HEK293 (cell line): ENCODE results near the gene ODAD3.
"Not testable (repeated sequence)": the region's sequence is repeated elsewhere in the genome, so short reads cannot be mapped to it uniquely, and the experiment has no call there.

Experiments
- CTCF ChIA-PET: fragments of 350-600 bp; formaldehyde crosslinking; extraction: SDS; loops from one replicate; lab custom pipeline; 2021; ENCODE audit warnings: antibody characterized with exemption; lab: Yijun Ruan, JAX
- POLR2A ChIA-PET: fragments of 300-600 bp; formaldehyde crosslinking; extraction: SDS; loops from one replicate; lab custom pipeline; 2020; ENCODE audit warnings: antibody characterized with exemption, inconsistent platforms; lab: Yijun Ruan, JAX
- H3K27ac ChIP-seq: fragments of 200-500 bp; sonication (Bioruptor generic); 2 replicates; pipeline ENCODE4 v1.5.1; 2014; ENCODE audit warnings: low read depth, low read length, control low read depth, inconsistent platforms; ENCODE audit errors: extremely low read depth
- H3K36me3 ChIP-seq, 2 experiments: fragments of 200-500 bp in 1 of 2; sonication (Bioruptor generic) in 1 of 2; 1 replicate in 1 of 2; 2 replicates in 1 of 2; pipeline ENCODE4 v1.5.1; 2014 to 2017; ENCODE audit warnings: inconsistent platforms in 2 of 2, low read length in 2 of 2; ENCODE audit not compliant: control insufficient read depth in 2 of 2, insufficient read depth in 1 of 2
- H3K4me1 ChIP-seq: fragments of 200-500 bp; sonication (Bioruptor generic); 2 replicates; pipeline ENCODE4 v1.5.1; 2014; ENCODE audit warnings: mild to moderate bottlenecking, low read length, inconsistent platforms; ENCODE audit not compliant: control insufficient read depth, insufficient read depth
- H3K4me3 ChIP-seq: 2 replicates; pipeline ENCODE4 v1.5.1; 2011; ENCODE audit warnings: low read depth, mild to moderate bottlenecking, control low read depth, low read length, moderate library complexity
- H3K9me3 ChIP-seq: fragments of 200-500 bp; sonication (Bioruptor generic); 2 replicates; pipeline ENCODE4 v1.5.1; 2014; ENCODE audit warnings: low read depth, low read length, inconsistent platforms; ENCODE audit not compliant: control insufficient read depth, insufficient read depth
- BCL11B ChIP-seq: fragments of 450-650 bp; formaldehyde crosslinking; IDR thresholded peaks from 2 replicates; pipeline ENCODE4 v1.5.1; 2016; ENCODE audit warnings: low read depth, missing biosample characterization, missing genetic modification characterization
- BCL6B ChIP-seq: fragments of 450-650 bp; formaldehyde crosslinking; IDR thresholded peaks from 2 replicates; pipeline ENCODE4 v1.5.1; 2017; ENCODE audit warnings: missing biosample characterization, missing genetic modification characterization
- CTCF ChIP-seq: fragments of 450-650 bp; formaldehyde crosslinking; IDR thresholded peaks from 2 replicates; pipeline ENCODE4 v1.5.1; 2016; ENCODE audit warnings: missing biosample characterization, missing genetic modification characterization
- GLI4 ChIP-seq: fragments of 450-650 bp; formaldehyde crosslinking; IDR thresholded peaks from 2 replicates; pipeline ENCODE4 v1.5.1; 2016; ENCODE audit warnings: missing biosample characterization, missing genetic modification characterization
- GLIS2 ChIP-seq: fragments of 450-650 bp; formaldehyde crosslinking; IDR thresholded peaks from 2 replicates; pipeline ENCODE4 v1.5.1; 2016; ENCODE audit warnings: missing biosample characterization, missing genetic modification characterization
- HOXD13 ChIP-seq: sonication (generic); formaldehyde crosslinking; IDR thresholded peaks from 2 replicates; pipeline ENCODE4 v1.8.0; 2022; ENCODE audit warnings: missing genetic modification reagents, borderline replicate concordance
- IKZF3 ChIP-seq: fragments of 450-650 bp; IDR thresholded peaks from 2 replicates; pipeline ENCODE4 v1.5.0; 2018; ENCODE audit warnings: missing biosample characterization, mild to moderate bottlenecking, missing genetic modification characterization, moderate library complexity
- OSR2 ChIP-seq: fragments of 450-650 bp; formaldehyde crosslinking; IDR thresholded peaks from 2 replicates; pipeline ENCODE4 v1.5.1; 2016; ENCODE audit warnings: missing biosample characterization, missing genetic modification characterization
- ZFP69B ChIP-seq: fragments of 450-650 bp; formaldehyde crosslinking; IDR thresholded peaks from 2 replicates; pipeline ENCODE4 v1.5.1; 2016; ENCODE audit warnings: missing biosample characterization, missing genetic modification characterization
- ZNF121 ChIP-seq: fragments of 450-650 bp; formaldehyde crosslinking; IDR thresholded peaks from 2 replicates; pipeline ENCODE4 v1.5.1; 2016; ENCODE audit warnings: missing biosample characterization, missing genetic modification characterization
- ZNF302 ChIP-seq: fragments of 450-650 bp; formaldehyde crosslinking; IDR thresholded peaks from 2 replicates; pipeline ENCODE4 v1.5.1; 2016; ENCODE audit warnings: missing biosample characterization, missing genetic modification characterization, low read depth
- ZNF354C ChIP-seq: fragments of 450-650 bp; formaldehyde crosslinking; IDR thresholded peaks from 2 replicates; pipeline ENCODE4 v1.5.1; 2016; ENCODE audit warnings: missing biosample characterization, missing genetic modification characterization, low read depth, borderline replicate concordance
- ZNF692 ChIP-seq: fragments of 450-650 bp; formaldehyde crosslinking; IDR thresholded peaks from 2 replicates; pipeline ENCODE4 v1.5.1; 2016; ENCODE audit warnings: missing biosample characterization, missing genetic modification characterization

ODAD3 gene

GRCh38 chr19:11457831-11458230, 22.9 kb upstream of the ODAD3 start:
- POLR2A ChIA-PET = no interaction called here
- Histone ChIP-seq H3K4me3 (no peak overlapping the region), H3K36me3 (no peaks in the 10 kb centered on the region), H3K9me3 (no peaks in the 10 kb centered on the region), H3K4me1 (no peaks in the 10 kb centered on the region), H3K27ac (no peak overlapping the region)
- CTCF ChIA-PET = interaction anchor here (0.9 kb wide), 1 partner anchor 25 kb away, joined by 3 read pairs; no protein-coding TSS in a partner anchor
- no peak for TF ChIP-seq ZNF302 (tag by site-specific recombination)

GRCh38 chr19:11457115-11457514, 22.2 kb upstream of the ODAD3 start:
- no peak overlapping the region for H3K27ac ChIP-seq
- H3K4me1 ChIP-seq = no peaks in the 10 kb centered on the region
- POLR2A ChIA-PET = interaction anchor here (0.6 kb wide), 1 partner anchor 17 kb away, joined by 3 read pairs; no protein-coding TSS in a partner anchor
- TF ChIP-seq ZNF692 (tag by site-specific recombination) = 0 out of 2 replicates have a peak, but pooled peaks have one; percentile 27
- 0 out of 2 replicates have a peak, but pooled peaks have one; percentile 22 for TF ChIP-seq ZFP69B (tag by site-specific recombination)
- no peak for TF ChIP-seq GLI4 (tag by site-specific recombination)
- CTCF ChIA-PET = interaction anchor here (0.6 to 0.9 kb wide), 2 partner anchors 25 to 88 kb away, joined by 3 read pairs; no protein-coding TSS in a partner anchor
- no peaks in the 10 kb centered on the region for H3K9me3 ChIP-seq
- no peak overlapping the region for H3K4me3 ChIP-seq
- H3K36me3 ChIP-seq = no peaks in the 10 kb centered on the region

- no peaks in the 10 kb centered on the region for H3K9me3 ChIP-seq
- POLR2A ChIA-PET = interaction anchor here (1.3 kb wide), 1 partner anchor 21 kb away, joined by 3 read pairs; the partner anchor contains the start of genes ODAD3 and PRKCSH
- H3K4me3 ChIP-seq = no peak overlapping the region
- H3K27ac ChIP-seq = no peak overlapping the region
- CTCF ChIA-PET = no interaction called here
- no peak for TF ChIP-seq HOXD13
- TF ChIP-seq ZNF121 = peak; percentile 89
- no peaks in the 10 kb centered on the region for H3K36me3 ChIP-seq
- no peaks in the 10 kb centered on the region for H3K4me1 ChIP-seq
Measured at GRCh38 chr19:11456659-11457058, 21.7 kb upstream of the ODAD3 start.

GRCh38 chr19:11455233-11455554, 20.3 kb upstream of the ODAD3 start:
- ChIA-PET CTCF (interaction anchor here (1.0 to 1.2 kb wide), 2 partner anchors 9 to 13 kb away, joined by 3 to 5 read pairs; no protein-coding TSS in a partner anchor), POLR2A (interaction anchor here (0.6 to 1.3 kb wide), 2 partner anchors 9 to 20 kb away, joined by 3 read pairs; partner anchors contain the start of genes ODAD3 and PRKCSH)
- H3K4me3 ChIP-seq = not testable (repeated sequence)

GRCh38 chr19:11453468-11454341, 18.8 kb upstream of the ODAD3 start:
- H3K4me1 ChIP-seq = no peaks in the 10 kb centered on the region
- CTCF ChIA-PET = interaction anchor here (1.6 kb wide), 1 partner anchor 29 kb away, joined by 6 read pairs; no protein-coding TSS in a partner anchor
- POLR2A ChIA-PET = no interaction called here
- TF ChIP-seq ZNF354C (tag by site-specific recombination) (no peak), CTCF (tag by site-specific recombination) (0 out of 2 replicates have a peak, but pooled peaks have one; percentile 19), GLIS2 (0 out of 2 replicates have a peak, but pooled peaks have one; percentile 20), IKZF3 (tag by site-specific recombination) (no peak), OSR2 (tag by site-specific recombination) (no peak), BCL6B (no peak), BCL11B (tag by site-specific recombination) (no peak)

More at GRCh38 chr19:11455233-11455554, 20.3 kb upstream of the ODAD3 start:
- TF ChIP-seq ZNF121 = peak; percentile 86
- TF ChIP-seq, all 188 proteins: peak for 1; not testable (repeated sequence) for 187
- H3K4me1 ChIP-seq, H3K9me3 ChIP-seq, H3K36me3 ChIP-seq, H3K27ac ChIP-seq: not testable (repeated sequence)

More at GRCh38 chr19:11453468-11454341, 18.8 kb upstream of the ODAD3 start:
- Histone ChIP-seq H3K27ac (no peak overlapping the region), H3K4me3 (no peak overlapping the region), H3K9me3 (no peaks in the 10 kb centered on the region), H3K36me3 (peaks cover 10 to 16% of the 10 kb centered on the region in 2 experiments; a peak in 2 of 3 replicates)
